Neural progenitor cell (in vitro differentiated cells): Measurements from ENCODE around the gene PLEKHG7. TPM values are rescaled to one million over a fixed set of nuclear protein-coding genes. Genes with fewer than 3 reads are reported as not detected.

ENCODE experiments used
- DNase-seq: peaks from one replicate; pipeline ENCODE4 v3.0.0-alpha.2; 2016; ENCODE audit warnings: low spot score
- H2AFZ ChIP-seq: fragments of 200-600 bp; sonication (generic); replicated peaks from 2 replicates; pipeline ENCODE4 v1.6.1; 2016; ENCODE audit warnings: antibody characterized with exemption
- H3F3A ChIP-seq: fragments of 200-600 bp; sonication (generic); 2 replicates; pipeline ENCODE4 v1.6.1; 2016; ENCODE audit warnings: antibody characterized with exemption, low read depth
- H3K27ac ChIP-seq: fragments of 200-600 bp; sonication (generic); 2 replicates; pipeline ENCODE4 v1.5.1; 2016; ENCODE audit warnings: mild to moderate bottlenecking
- H3K27me3 ChIP-seq: fragments of 200-600 bp; sonication (generic); 2 replicates; pipeline ENCODE4 v1.6.1; 2016; ENCODE audit warnings: mild to moderate bottlenecking, moderate library complexity
- H3K36me3 ChIP-seq: fragments of 200-600 bp; sonication (generic); 2 replicates; pipeline ENCODE4 v1.5.1; 2016
- H3K4me1 ChIP-seq: fragments of 200-600 bp; sonication (generic); 2 replicates; pipeline ENCODE4 v1.6.1; 2016; ENCODE audit warnings: mixed run types
- H3K4me2 ChIP-seq: fragments of 200-600 bp; sonication (generic); 2 replicates; pipeline ENCODE4 v1.6.1; 2016
- H3K4me3 ChIP-seq: fragments of 200-600 bp; sonication (generic); 2 replicates; pipeline ENCODE4 v1.5.1; 2016
- H3K79me2 ChIP-seq: fragments of 200-600 bp; sonication (generic); 2 replicates; pipeline ENCODE4 v1.6.1; 2016; ENCODE audit warnings: low read depth
- H3K9ac ChIP-seq: fragments of 200-600 bp; sonication (generic); 2 replicates; pipeline ENCODE4 v1.6.1; 2016
- H3K9me3 ChIP-seq: fragments of 200-600 bp; sonication (generic); 2 replicates; pipeline ENCODE4 v1.5.1; 2016; ENCODE audit warnings: low read depth
- H4K20me1 ChIP-seq: fragments of 200-600 bp; sonication (generic); 2 replicates; pipeline ENCODE4 v1.6.1; 2016; ENCODE audit warnings: low read depth
- H3K27ac Mint-ChIP-seq: 3 replicates; pipeline ENCODE4 v1.8.0; 2021; ENCODE audit warnings: mixed read lengths
- H3K27me3 Mint-ChIP-seq: 2 replicates; pipeline ENCODE4 v1.8.0; 2022; ENCODE audit warnings: low read depth, mild to moderate bottlenecking, inconsistent platforms, moderate library complexity, mixed read lengths; ENCODE audit not compliant: insufficient read depth
- H3K36me3 Mint-ChIP-seq: 3 replicates; pipeline ENCODE4 v1.8.0; 2021; ENCODE audit warnings: mixed read lengths
- H3K4me1 Mint-ChIP-seq: 3 replicates; pipeline ENCODE4 v1.8.0; 2021; ENCODE audit warnings: mixed read lengths
- H3K4me3 Mint-ChIP-seq: 3 replicates; pipeline ENCODE4 v1.8.0; 2021; ENCODE audit warnings: mild to moderate bottlenecking, moderate library complexity, mixed read lengths
- H3K9me3 Mint-ChIP-seq: 3 replicates; pipeline ENCODE4 v1.8.0; 2020; ENCODE audit warnings: mixed read lengths
- EZH2 ChIP-seq: fragments of 200-600 bp; sonication (generic); IDR thresholded peaks from 2 replicates; pipeline ENCODE4 v1.6.1; 2017; ENCODE audit warnings: antibody characterized with exemption, mild to moderate bottlenecking, moderate library complexity
- EZH2phosphoT487 ChIP-seq: fragments of 200-600 bp; sonication (generic); IDR thresholded peaks from 2 replicates; pipeline ENCODE4 v1.6.1; 2017; ENCODE audit warnings: antibody characterized with exemption
- total RNA-seq: library from RNA; depleted of rRNA; stranded (reverse); fragments of >200 nt; gene quantifications from 2 replicates; pipeline ENCODE4 v1.2.3, GENCODE V29; 2015; ENCODE audit warnings: low replicate concordance
- TF ChIP-seq, protein P1 (sequence below): fragments of 200-600 bp; sonication (generic); IDR thresholded peaks from 2 replicates; pipeline ENCODE4 v1.5.1; 2017; ENCODE audit warnings: antibody characterized with exemption, mild to moderate bottlenecking

Gene PLEKHG7
- total RNA-seq, 1 donor from 2014 or later = not detected

DNA sequence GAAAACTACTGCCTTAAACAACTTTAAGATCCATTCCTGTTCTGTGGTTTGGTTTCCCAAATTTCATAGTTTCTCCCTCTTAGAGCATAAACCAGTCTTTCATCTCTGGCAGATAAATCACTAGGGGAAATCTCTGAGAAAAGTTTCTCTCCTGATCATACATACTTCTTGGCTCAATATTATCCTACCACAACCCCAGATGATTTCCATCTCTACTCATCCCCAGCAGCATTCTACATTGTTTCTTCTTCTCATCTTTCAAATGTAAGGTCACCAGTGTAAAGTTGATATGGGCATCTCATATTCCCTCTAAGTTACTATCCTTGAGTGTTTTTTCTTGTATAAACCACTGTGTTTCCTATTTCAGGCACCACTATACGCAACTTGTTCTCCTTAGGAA is 45.9 kb upstream of the PLEKHG7 start:
- no peaks in the 10 kb centered on the region for H3K4me1 ChIP-seq

GRCh38 chr12:92657770-92658169 is 45.0 kb upstream of the PLEKHG7 start:
- Histone ChIP-seq H3K9ac (no peak overlapping the region), H3K36me3 (no peaks in the 10 kb centered on the region), H3K79me2 (no peaks in the 10 kb centered on the region), H3F3A (no peaks in the 10 kb centered on the region), H3K4me2 (no peak overlapping the region), H3K9me3 (no peaks in the 10 kb centered on the region), H3K27ac (no peak overlapping the region), H3K4me1 (no peaks in the 10 kb centered on the region), H4K20me1 (no peaks in the 10 kb centered on the region), H3K4me3 (no peak overlapping the region), H3K27me3 (no peaks in the 10 kb centered on the region), H2AFZ (no peak overlapping the region)
- TF ChIP-seq, protein P1, sequence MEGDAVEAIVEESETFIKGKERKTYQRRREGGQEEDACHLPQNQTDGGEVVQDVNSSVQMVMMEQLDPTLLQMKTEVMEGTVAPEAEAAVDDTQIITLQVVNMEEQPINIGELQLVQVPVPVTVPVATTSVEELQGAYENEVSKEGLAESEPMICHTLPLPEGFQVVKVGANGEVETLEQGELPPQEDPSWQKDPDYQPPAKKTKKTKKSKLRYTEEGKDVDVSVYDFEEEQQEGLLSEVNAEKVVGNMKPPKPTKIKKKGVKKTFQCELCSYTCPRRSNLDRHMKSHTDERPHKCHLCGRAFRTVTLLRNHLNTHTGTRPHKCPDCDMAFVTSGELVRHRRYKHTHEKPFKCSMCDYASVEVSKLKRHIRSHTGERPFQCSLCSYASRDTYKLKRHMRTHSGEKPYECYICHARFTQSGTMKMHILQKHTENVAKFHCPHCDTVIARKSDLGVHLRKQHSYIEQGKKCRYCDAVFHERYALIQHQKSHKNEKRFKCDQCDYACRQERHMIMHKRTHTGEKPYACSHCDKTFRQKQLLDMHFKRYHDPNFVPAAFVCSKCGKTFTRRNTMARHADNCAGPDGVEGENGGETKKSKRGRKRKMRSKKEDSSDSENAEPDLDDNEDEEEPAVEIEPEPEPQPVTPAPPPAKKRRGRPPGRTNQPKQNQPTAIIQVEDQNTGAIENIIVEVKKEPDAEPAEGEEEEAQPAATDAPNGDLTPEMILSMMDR = no peak
- TF ChIP-seq EZH2phosphoT487 = no peak
- TF ChIP-seq EZH2 = no peak
- Mint-ChIP-seq H3K9me3 (peaks cover 2% of the 10 kb centered on the region), H3K36me3 (no peaks in the 10 kb centered on the region), H3K27me3 (no peaks in the 10 kb centered on the region), H3K4me3 (no peak overlapping the region), H3K27ac (no peak overlapping the region), H3K4me1 (no peaks in the 10 kb centered on the region)
- no peak for DNase-seq

More for the DNA sequence above, 45.9 kb upstream of the PLEKHG7 start:
- Histone ChIP-seq H3K4me2 (no peak overlapping the region), H3K9me3 (no peaks in the 10 kb centered on the region), H3K9ac (no peak overlapping the region), H4K20me1 (no peaks in the 10 kb centered on the region), H3K36me3 (no peaks in the 10 kb centered on the region), H2AFZ (no peak overlapping the region), H3K27me3 (no peaks in the 10 kb centered on the region), H3K79me2 (no peaks in the 10 kb centered on the region), H3K27ac (no peak overlapping the region), H3F3A (no peaks in the 10 kb centered on the region), H3K4me3 (no peak overlapping the region)
- Mint-ChIP-seq H3K36me3 (no peaks in the 10 kb centered on the region), H3K9me3 (peaks cover 2% of the 10 kb centered on the region), H3K27me3 (no peaks in the 10 kb centered on the region), H3K4me1 (no peaks in the 10 kb centered on the region), H3K27ac (no peak overlapping the region), H3K4me3 (no peak overlapping the region)
- no peak for DNase-seq
- TF ChIP-seq, protein P1 = no peak
- TF ChIP-seq EZH2phosphoT487 (no peak), EZH2 (no peak)

DNA sequence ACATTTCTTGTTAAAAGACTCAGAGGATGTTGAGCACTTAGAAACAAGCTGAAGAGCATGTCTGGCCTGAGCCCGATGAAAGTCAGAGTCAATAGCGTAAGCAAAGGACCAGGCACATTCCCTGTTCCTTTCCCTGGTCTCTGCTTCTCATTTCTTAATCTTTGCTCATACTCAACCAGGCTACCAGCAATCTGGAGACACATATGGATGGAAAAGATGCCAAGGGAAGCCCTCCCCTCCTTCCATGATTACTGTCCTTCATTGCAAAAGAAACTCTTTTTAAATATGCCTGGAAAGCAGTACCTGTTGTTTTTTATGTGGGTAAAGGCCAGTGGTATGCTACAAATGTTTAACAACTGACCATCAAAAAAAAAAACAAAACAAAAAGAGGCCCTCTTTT is 44.2 kb upstream of the PLEKHG7 start:
- no peaks in the 10 kb centered on the region for H3K4me1 ChIP-seq
- no peak overlapping the region for H3K9ac ChIP-seq
- Mint-ChIP-seq H3K4me1 (no peaks in the 10 kb centered on the region), H3K36me3 (no peaks in the 10 kb centered on the region), H3K9me3 (peaks cover 2% of the 10 kb centered on the region), H3K27ac (no peak overlapping the region), H3K27me3 (peaks cover 2% of the 10 kb centered on the region), H3K4me3 (no peak overlapping the region)
- H3K4me3 ChIP-seq = no peak overlapping the region
- no peaks in the 10 kb centered on the region for H3F3A ChIP-seq
- TF ChIP-seq EZH2phosphoT487 = no peak
- TF ChIP-seq, protein P1 = no peak
- TF ChIP-seq EZH2 = no peak
- H3K9me3 ChIP-seq = no peaks in the 10 kb centered on the region
- no peaks in the 10 kb centered on the region for H3K36me3 ChIP-seq
- no peak overlapping the region for H3K4me2 ChIP-seq
- no peaks in the 10 kb centered on the region for H3K27me3 ChIP-seq
- H3K79me2 ChIP-seq = no peaks in the 10 kb centered on the region
- no peaks in the 10 kb centered on the region for H4K20me1 ChIP-seq
- H2AFZ ChIP-seq = no peak overlapping the region
- no peak for DNase-seq
- no peak overlapping the region for H3K27ac ChIP-seq
